HG03064 (cell line): Measurements from ENCODE around the gene GLYATL3.

Source experiments
- ATAC-seq: cut with Tn5 transposase; IDR thresholded peaks from one replicate; pipeline ENCODE4 v1.9.1; 2021; ENCODE audit warnings: low read depth; ENCODE audit not compliant: unreplicated experiment

The GLYATL3 gene

GRCh38 chr6:49543087-49543858, 43.5 kb downstream of the GLYATL3 start:
- ATAC-seq, result no peak

- ATAC-seq, result no peak
Observed at GRCh38 chr6:49546331-49546730, 46.6 kb downstream of the GLYATL3 start.

- no peak for ATAC-seq
Observed at GRCh38 chr6:49548613-49549304, 49.0 kb downstream of the GLYATL3 start.

GRCh38 chr6:49549691-49550491, 50.2 kb downstream of the GLYATL3 start:
- no peak for ATAC-seq

GRCh38 chr6:49550492-49551077, 50.9 kb downstream of the GLYATL3 start, which contains the start of gene C6orf141:
Gene C6orf141 (plus strand): TSS chr6:49550668. CDS start chr6:49550793, 125 bp downstream.
- ATAC-seq, result peak; percentile 45

GRCh38 chr6:49551078-49551865, 51.5 kb downstream of the GLYATL3 start:
- peak; percentile 39 for ATAC-seq

GRCh38 chr6:49551866-49552129, 52.1 kb downstream of the GLYATL3 start:
- peak; percentile 49 for ATAC-seq

- no peak for ATAC-seq
Observed at GRCh38 chr6:49552596-49552995, 52.9 kb downstream of the GLYATL3 start.

- no peak for ATAC-seq
Observed at GRCh38 chr6:49553384-49553783, 53.7 kb downstream of the GLYATL3 start.

GRCh38 chr6:49555951-49556350, 56.2 kb downstream of the GLYATL3 start:
- no peak for ATAC-seq

GRCh38 chr6:49556429-49556837, 56.7 kb downstream of the GLYATL3 start:
- ATAC-seq, result no peak

GRCh38 chr6:49557177-49557576, 57.5 kb downstream of the GLYATL3 start:
- no peak for ATAC-seq

GRCh38 chr6:49558238-49558637, 58.5 kb downstream of the GLYATL3 start:
- no peak for ATAC-seq

- no peak for ATAC-seq
Observed at GRCh38 chr6:49563006-49563886, 63.5 kb downstream of the GLYATL3 start.

- no peak for ATAC-seq
Observed at GRCh38 chr6:49564552-49564951, 64.8 kb downstream of the GLYATL3 start.

- no peak for ATAC-seq
Observed at GRCh38 chr6:49565261-49565660, 65.5 kb downstream of the GLYATL3 start.

GRCh38 chr6:49565855-49566254, 66.1 kb downstream of the GLYATL3 start:
- no peak for ATAC-seq

- no peak for ATAC-seq
Observed at GRCh38 chr6:49570474-49571079, 70.9 kb downstream of the GLYATL3 start.

GRCh38 chr6:49576618-49577017, 76.9 kb downstream of the GLYATL3 start:
- ATAC-seq, result no peak
